ENCODE data around the gene CENPO. TPM values are rescaled to one million over a fixed set of nuclear protein-coding genes. Genes with fewer than 3 reads are reported as not detected.

Gene CENPO
- total RNA-seq, 4 donors from 2014 or later = 6.0 to 13.8 (median 9.6) TPM

- H3K9me3 ChIP-seq = no peaks in the 10 kb centered on the region
- H3K27me3 ChIP-seq = no peaks in the 10 kb centered on the region
- H3K36me3 ChIP-seq = no peaks in the 10 kb centered on the region
- in situ Hi-C loops (cut with MboI; ENCODE audit: low pct_ligation_motif_present in 1 of 4, low pct_unique_long_range_greater_than_20kb in 1 of 4, low sequenced_read_pairs in 3 of 4) (no loop called here), intact Hi-C loops (cut with DNase I; ENCODE audit: low total_unique reads) (no loop called here)
- H3K4me1 ChIP-seq = no peaks in the 10 kb centered on the region
- H3K4me3 ChIP-seq = no peak overlapping the region
- TF ChIP-seq EP300 (IDR thresholded peaks at IDR 0.05; ENCODE audit: low read depth) (no peak), POLR2AphosphoS5 (IDR thresholded peaks at IDR 0.05) (no peak), POLR2A (IDR thresholded peaks at IDR 0.05) (no peak)
- no peak for DNase-seq
- no peak overlapping the region for H3K27ac ChIP-seq
- 80 to 86% methylated on average over 1 to 3 of the region's 3 CpGs for WGBS, 2 donors (ENCODE audit: low coverage in 1 of 2)
These were observed 70.4 kb downstream of the CENPO start for GRCh38 chr2:24863641-24864040.

GRCh38 chr2:24866946-24867345, 73.7 kb downstream of the CENPO start:
- Histone ChIP-seq H3K27ac (no peak overlapping the region), H3K9me3 (no peaks in the 10 kb centered on the region), H3K4me3 (no peak overlapping the region), H3K4me1 (no peaks in the 10 kb centered on the region), H3K36me3 (no peaks in the 10 kb centered on the region), H3K27me3 (no peaks in the 10 kb centered on the region)
- intact Hi-C loops (cut with DNase I; ENCODE audit: low total_unique reads) = no loop called here
- TF ChIP-seq POLR2AphosphoS5 (IDR thresholded peaks at IDR 0.05) (no peak), EP300 (IDR thresholded peaks at IDR 0.05; ENCODE audit: low read depth) (no peak), CTCF (IDR thresholded peaks at IDR 0.05) (no peak), POLR2A (IDR thresholded peaks at IDR 0.05) (no peak)
- no peak for DNase-seq
- in situ Hi-C loops (cut with MboI; ENCODE audit: low pct_ligation_motif_present in 1 of 4, low pct_unique_long_range_greater_than_20kb in 1 of 4, low sequenced_read_pairs in 3 of 4) = no loop called here
- WGBS, 2 donors (ENCODE audit: low coverage in 1 of 2) = 86 to 95% methylated on average over 6 of the region's 6 CpGs

GRCh38 chr2:24870440-24870839, 77.2 kb downstream of the CENPO start:
- in situ Hi-C loops (cut with MboI; ENCODE audit: low pct_ligation_motif_present in 1 of 4, low pct_unique_long_range_greater_than_20kb in 1 of 4, low sequenced_read_pairs in 3 of 4) (no loop called here), intact Hi-C loops (cut with DNase I; ENCODE audit: low total_unique reads) (no loop called here)
- no peaks in the 10 kb centered on the region for H3K27me3 ChIP-seq
- H3K9me3 ChIP-seq = no peaks in the 10 kb centered on the region
- DNase-seq = no peak
- no peaks in the 10 kb centered on the region for H3K4me1 ChIP-seq
- peak overlapping the region in 2 of 4 donors; percentile 39 to 55 for H3K27ac ChIP-seq
- H3K4me3 ChIP-seq = no peak overlapping the region
- WGBS, 2 donors (ENCODE audit: low coverage in 1 of 2) = 92% methylated on average over 3 of the region's 5 CpGs; no CpG with 5 or more reads in 1 of the 2 donors
- TF ChIP-seq POLR2AphosphoS5 (IDR thresholded peaks at IDR 0.05) = no peak
- TF ChIP-seq CTCF (IDR thresholded peaks at IDR 0.05) = no peak
- TF ChIP-seq EP300 (IDR thresholded peaks at IDR 0.05; ENCODE audit: low read depth) = no peak
- TF ChIP-seq POLR2A (IDR thresholded peaks at IDR 0.05) = no peak
- no peaks in the 10 kb centered on the region for H3K36me3 ChIP-seq

- Histone ChIP-seq H3K27me3 (no peaks in the 10 kb centered on the region), H3K9me3 (no peaks in the 10 kb centered on the region), H3K36me3 (no peaks in the 10 kb centered on the region), H3K4me3 (no peak overlapping the region), H3K27ac (peak overlapping the region; percentile 33 to 55 (median 44)), H3K4me1 (no peaks in the 10 kb centered on the region)
- TF ChIP-seq CTCF (IDR thresholded peaks at IDR 0.05) (no peak), EP300 (IDR thresholded peaks at IDR 0.05; ENCODE audit: low read depth) (no peak), POLR2A (IDR thresholded peaks at IDR 0.05) (no peak), POLR2AphosphoS5 (IDR thresholded peaks at IDR 0.05) (no peak)
- in situ Hi-C loops (cut with MboI; ENCODE audit: low pct_ligation_motif_present in 1 of 4, low pct_unique_long_range_greater_than_20kb in 1 of 4, low sequenced_read_pairs in 3 of 4) (no loop called here), intact Hi-C loops (cut with DNase I; ENCODE audit: low total_unique reads) (no loop called here)
- WGBS, 2 donors (ENCODE audit: low coverage in 1 of 2) = 87 to 93% methylated on average over 7 to 16 of the region's 16 CpGs
- DNase-seq = no peak
These were observed 77.9 kb downstream of the CENPO start for GRCh38 chr2:24870891-24871705.

Data from transverse colon (tissue), 4 donors.